B cell (primary cell): ENCODE measurements around the gene ZNF638. TPM values are rescaled to one million over a fixed set of nuclear protein-coding genes. Genes with fewer than 3 reads are reported as not detected.

Experiments
- ATAC-seq: fragments of 200-7000 bp; cut with Tn5 transposase; one replicate; pipeline ENCODE4 v1.10.0; 2021; ENCODE audit warnings: low read depth, mild to moderate bottlenecking, moderate number of reproducible peaks, moderate library complexity
- CTCF ChIA-PET: fragments of 350-600 bp; sonication (Branson Sonifier 250); formaldehyde crosslinking; loops from one replicate; lab custom pipeline; 2021; ENCODE audit warnings: antibody characterized with exemption, inconsistent platforms; lab: Charles Lee
- POLR2A ChIA-PET: fragments of 350-600 bp; sonication (Branson Sonifier 250); formaldehyde crosslinking; loops from one replicate; lab custom pipeline; 2021; ENCODE audit warnings: antibody characterized with exemption; lab: Charles Lee
- DNase-seq: peaks from one replicate; pipeline ENCODE4 v3.0.0; 2013
- H2AFZ ChIP-seq: 2 replicates; pipeline ENCODE4 v1.6.1; 2012; ENCODE audit warnings: mild to moderate bottlenecking, low read depth, low read length; ENCODE audit not compliant: insufficient read depth, poor library complexity, severe bottlenecking
- H3K27ac ChIP-seq, 2 donors: 1 replicate in 1 of 2; 2 replicates in 1 of 2; pipeline ENCODE4 v1.5.1; 2012 to 2013; ENCODE audit warnings: low read length in 2 of 2, mild to moderate bottlenecking in 2 of 2, moderate library complexity in 1 of 2
- H3K27me3 ChIP-seq, 4 experiments: fragments of 200-600 bp in 1 of 4; sonication (generic) in 1 of 4; replicated peaks in 1 of 4; 1 replicate in 2 of 4; 2 replicates in 2 of 4; pipeline versions ENCODE4 v1.6.1 to v1.7.0; 2013 to 2016; ENCODE audit warnings: low read length in 3 of 4, mild to moderate bottlenecking in 2 of 4, mixed read lengths in 1 of 4, moderate library complexity in 1 of 4; ENCODE audit not compliant: insufficient read depth in 4 of 4, control insufficient read depth in 3 of 4; ENCODE audit errors: control extremely low read depth in 1 of 4
- H3K36me3 ChIP-seq, 2 experiments: replicated peaks in 1 of 2; 1 replicate in 1 of 2; 2 replicates in 1 of 2; pipeline versions ENCODE4 v1.6.1 to v1.7.1; 2013; ENCODE audit warnings: low read length in 1 of 2; ENCODE audit not compliant: insufficient read depth in 2 of 2, control insufficient read depth in 1 of 2; ENCODE audit errors: control extremely low read depth in 1 of 2, extremely low read depth in 1 of 2
- H3K4me1 ChIP-seq, 2 donors: fragments of 200-600 bp in 1 of 2; sonication (generic) in 1 of 2; 1 replicate in 1 of 2; 2 replicates in 1 of 2; pipeline versions ENCODE4 v1.5.1 to v1.6.1; 2013 to 2017; ENCODE audit warnings: low read length in 2 of 2; ENCODE audit not compliant: control insufficient read depth in 2 of 2, insufficient read depth in 2 of 2
- H3K4me2 ChIP-seq: replicated peaks from 2 replicates; pipeline ENCODE3; 2012; ENCODE audit warnings: mild to moderate bottlenecking, low read depth, low read length; ENCODE audit not compliant: poor library complexity, severe bottlenecking
- H3K4me3 ChIP-seq, 5 experiments: fragments of 200-600 bp in 1 of 5; sonication (generic) in 1 of 5; 1 replicate in 3 of 5; 2 replicates in 2 of 5; pipeline versions ENCODE4 v1.5.1 to v1.7.0; 2011 to 2016; ENCODE audit warnings: low read length in 4 of 5, mild to moderate bottlenecking in 4 of 5, low read depth in 2 of 5, control low read depth in 1 of 5, moderate library complexity in 1 of 5; ENCODE audit not compliant: insufficient read depth in 1 of 5; ENCODE audit errors: control extremely low read depth in 1 of 5, extremely low read depth in 1 of 5
- H3K79me2 ChIP-seq: fragments of 200-600 bp; sonication (generic); one replicate; pipeline ENCODE4 v1.6.0; 2016; ENCODE audit warnings: low read length; ENCODE audit not compliant: control insufficient read depth, insufficient read depth
- H3K9ac ChIP-seq: fragments of 200-600 bp; sonication (generic); 2 replicates; pipeline ENCODE4 v1.6.1; 2017; ENCODE audit warnings: mild to moderate bottlenecking, low read length, moderate library complexity
- H3K9me3 ChIP-seq, 3 donors: one replicate each; pipeline versions ENCODE4 v1.6.1 to v1.7.1; 2013; ENCODE audit warnings: low read length in 2 of 3; ENCODE audit not compliant: control insufficient read depth in 2 of 3, insufficient read depth in 1 of 3; ENCODE audit errors: control extremely low read depth in 1 of 3
- H4K20me1 ChIP-seq: 2 replicates; pipeline ENCODE4 v1.6.0; 2012; ENCODE audit warnings: mild to moderate bottlenecking, low read length; ENCODE audit not compliant: insufficient read depth, control insufficient read depth, poor library complexity, severe bottlenecking
- H3K27ac Mint-ChIP-seq: one replicate; pipeline ENCODE4 v1.8.0; 2021; ENCODE audit warnings: mixed read lengths
- H3K27me3 Mint-ChIP-seq: one replicate; pipeline ENCODE4 v1.8.0; 2021; ENCODE audit warnings: mixed read lengths
- H3K4me1 Mint-ChIP-seq: one replicate; pipeline ENCODE4 v1.8.0; 2021; ENCODE audit warnings: mixed read lengths
- H3K4me3 Mint-ChIP-seq: one replicate; pipeline ENCODE4 v1.8.0; 2021; ENCODE audit warnings: mixed read lengths
- H3K9me3 Mint-ChIP-seq: one replicate; pipeline ENCODE4 v1.8.0; 2022; ENCODE audit warnings: mixed read lengths; ENCODE audit not compliant: insufficient read depth
- CTCF ChIP-seq: fragments of 200-600 bp; IDR thresholded peaks from one replicate; pipeline ENCODE4 v1.8.0; 2022; ENCODE audit warnings: antibody characterized with exemption, mild to moderate bottlenecking
- EZH2 ChIP-seq: IDR thresholded peaks from 2 replicates; pipeline ENCODE4 v1.6.1; 2012; ENCODE audit warnings: borderline replicate concordance, low read depth, mild to moderate bottlenecking, moderate library complexity, low read length; ENCODE audit not compliant: insufficient read depth, poor library complexity, severe bottlenecking
- WGBS: methylation state at CpG from one replicate; pipeline ENCODE4 v1.1.5; 2013; ENCODE audit warnings: missing lambda C conversion rate; ENCODE audit not compliant: insufficient coverage; 5-methylcytosine and 5-hydroxymethylcytosine counted together
- intact Hi-C: fragments of 100-400 bp; cut with micrococcal nuclease; formaldehyde crosslinking; loops from one replicate; pipeline ENCODE4 v1.10.0; 2022
- polyA plus RNA-seq: library from polyadenylated mRNA; depleted of rRNA; stranded (reverse); fragments of >200 nt; gene quantifications from 2 replicates; pipeline ENCODE4 v1.2.3, GENCODE V29; 2012
- total RNA-seq, 2 donors: library from RNA; stranded (reverse); fragments of 120-200 nt in 1 of 2; gene quantifications; 1 replicate in 1 of 2; 2 replicates in 1 of 2; pipeline versions ENCODE4 v1.2.3 to v1.2.4, GENCODE V29; 2013 to 2022

Gene ZNF638
- total and polyA plus RNA-seq, 2 donors (not counting 1 experiment from before 2014, with no cell fraction given), result 60.1 to 221 TPM

- H3K9ac ChIP-seq, result no peak overlapping the region
- H3K9me3 Mint-ChIP-seq, result no peaks in the 10 kb centered on the region
- no peaks in the 10 kb centered on the region for H3K79me2 ChIP-seq
- H4K20me1 ChIP-seq, result no peaks in the 10 kb centered on the region
- peaks cover 19% of the 10 kb centered on the region for H3K4me1 Mint-ChIP-seq
- H3K9me3 ChIP-seq, result peaks cover 0 to 2% (median 0%) of the 10 kb centered on the region in 3 donors
- intact Hi-C loops, result no loop called here
- POLR2A ChIA-PET, result no interaction called here
- H3K27ac ChIP-seq, result no peak overlapping the region
- ATAC-seq (no peak), DNase-seq (no peak)
- no peak overlapping the region for H3K4me3 ChIP-seq
- no peak for TF ChIP-seq EZH2
- no peak for TF ChIP-seq CTCF
- CTCF ChIA-PET, result interaction anchor here (1.4 kb wide), 1 partner anchor 55 kb away, joined by 3 read pairs; no protein-coding TSS in a partner anchor
- no peak overlapping the region for H3K27ac Mint-ChIP-seq
- no peaks in the 10 kb centered on the region for H3K36me3 ChIP-seq
- no peak overlapping the region for H2AFZ ChIP-seq
- peaks cover 50% of the 10 kb centered on the region for H3K27me3 Mint-ChIP-seq
- no peak overlapping the region for H3K4me2 ChIP-seq
- H3K4me1 ChIP-seq, result peaks cover 24 to 28% of the 10 kb centered on the region in 2 donors
- WGBS, result 60% methylated on average over 6 of the region's 6 CpGs
- H3K27me3 ChIP-seq, result peaks cover 0 to 42% (median 22%) of the 10 kb centered on the region in 4 experiments
- no peak overlapping the region for H3K4me3 Mint-ChIP-seq
Observed at GRCh38 chr2:71455741-71456569, 124.4 kb downstream of the ZNF638 start.

- peaks cover 24 to 28% of the 10 kb centered on the region in 2 donors for H3K4me1 ChIP-seq
- H3K27me3 ChIP-seq, result peaks cover 0 to 39% (median 22%) of the 10 kb centered on the region in 4 experiments
- no peaks in the 10 kb centered on the region for H3K36me3 ChIP-seq
- no peaks in the 10 kb centered on the region for H4K20me1 ChIP-seq
- no peak overlapping the region for H3K9ac ChIP-seq
- no peak overlapping the region for H3K4me2 ChIP-seq
- ChIA-PET CTCF (interaction anchor here (1.4 kb wide), 1 partner anchor 54 kb away, joined by 3 read pairs; no protein-coding TSS in a partner anchor), POLR2A (no interaction called here)
- H3K27ac Mint-ChIP-seq, result no peak overlapping the region
- H3K27me3 Mint-ChIP-seq, result peaks cover 47% of the 10 kb centered on the region
- WGBS, result 67% methylated on average over 1 of the region's 1 CpG
- intact Hi-C loops, result no loop called here
- peaks cover 19% of the 10 kb centered on the region for H3K4me1 Mint-ChIP-seq
- H3K4me3 Mint-ChIP-seq, result no peak overlapping the region
- TF ChIP-seq CTCF (no peak), EZH2 (no peak)
- no peak for DNase-seq
- H3K4me3 ChIP-seq, result no peak overlapping the region
- ATAC-seq, result no peak
- H3K9me3 ChIP-seq, result peaks cover 0 to 6% (median 0%) of the 10 kb centered on the region in 3 donors
- H3K27ac ChIP-seq, result no peak overlapping the region
- H3K9me3 Mint-ChIP-seq, result no peaks in the 10 kb centered on the region
- H3K79me2 ChIP-seq, result no peaks in the 10 kb centered on the region
- H2AFZ ChIP-seq, result no peak overlapping the region
Observed at GRCh38 chr2:71456617-71457016, 125.0 kb downstream of the ZNF638 start.
